DMS79 treated with DMSO at 0.1 percent for 48 hours (cell line): Measurements from ENCODE around the gene KXD1.

ENCODE experiments used
- DNase-seq: peaks from one replicate; lab custom pipeline; 2025; lab: John Stamatoyannopoulos, UW

KXD1 gene

DNA sequence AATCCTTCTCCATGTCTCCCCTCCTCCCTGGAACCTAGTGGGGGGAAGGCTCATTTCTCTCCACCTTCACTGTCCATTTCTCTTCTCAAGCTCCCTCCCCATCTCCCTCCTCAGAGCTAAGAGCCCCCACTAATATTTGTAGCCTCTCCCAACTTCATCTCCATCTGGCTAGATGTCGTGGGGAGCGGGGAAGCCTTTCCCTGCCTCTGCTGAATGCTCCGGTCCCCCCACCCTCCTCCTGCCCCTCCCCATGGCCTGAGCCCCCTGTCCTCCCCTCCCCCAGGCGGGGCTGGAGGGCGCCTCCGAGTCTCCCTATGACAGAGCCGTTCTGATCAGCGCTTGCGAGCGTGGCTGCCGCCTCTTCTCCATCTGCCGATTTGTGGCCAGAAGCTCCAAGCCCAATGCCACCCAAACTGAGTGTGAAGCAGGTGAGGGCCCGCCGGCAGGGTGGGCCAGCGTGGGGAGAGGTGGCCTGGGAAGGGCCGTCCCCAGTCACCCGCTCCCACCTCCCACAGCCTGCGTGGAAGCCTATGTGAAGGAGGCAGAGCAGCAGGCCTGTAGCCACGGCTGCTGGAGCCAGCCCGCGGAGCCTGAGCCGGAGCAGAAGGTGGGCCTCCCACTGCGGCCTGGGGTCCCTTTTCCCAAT, 56.0 kb downstream of the KXD1 start:
- DNase-seq = no peak

DNA sequence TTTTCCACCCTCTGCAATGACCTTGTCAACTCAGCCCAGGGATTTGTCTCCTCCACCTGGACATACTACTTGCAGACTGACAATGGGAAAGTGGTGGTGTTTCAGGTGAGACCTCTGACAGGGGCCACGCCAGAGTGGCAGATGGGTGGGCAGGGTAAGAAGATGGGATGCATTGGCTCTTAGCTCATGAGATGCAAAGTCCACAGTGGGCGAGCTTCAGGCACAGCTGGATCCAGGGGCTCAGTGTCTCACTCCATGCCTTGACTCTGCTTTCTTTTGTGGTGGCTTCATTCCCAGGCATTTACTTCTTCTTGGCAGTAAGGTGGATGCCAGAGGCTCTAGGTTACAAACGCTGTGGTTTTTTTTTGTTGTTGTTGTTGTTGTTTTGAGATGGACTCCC, 58.4 kb downstream of the KXD1 start:
- no peak for DNase-seq

DNA sequence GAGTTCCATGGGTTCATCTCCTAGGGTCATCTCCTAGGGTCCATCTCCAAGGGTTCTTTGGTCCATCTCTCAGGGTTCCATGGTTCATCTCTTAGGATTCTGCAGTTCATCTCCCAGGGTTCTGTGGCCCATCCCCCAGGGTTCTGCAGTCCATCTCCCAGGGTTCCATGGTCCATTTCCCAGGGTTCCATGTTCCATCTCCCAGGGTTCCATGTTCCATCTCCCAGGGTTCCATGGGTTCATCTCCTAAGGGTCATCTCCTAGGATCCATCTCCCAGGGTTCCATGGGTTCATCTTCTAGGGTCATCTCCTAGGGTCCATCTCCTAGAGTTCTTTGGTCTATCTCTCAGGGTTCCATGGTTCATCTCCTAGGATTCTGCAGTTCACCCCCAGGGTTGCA, 59.9 kb downstream of the KXD1 start:
- DNase-seq = no peak

DNA sequence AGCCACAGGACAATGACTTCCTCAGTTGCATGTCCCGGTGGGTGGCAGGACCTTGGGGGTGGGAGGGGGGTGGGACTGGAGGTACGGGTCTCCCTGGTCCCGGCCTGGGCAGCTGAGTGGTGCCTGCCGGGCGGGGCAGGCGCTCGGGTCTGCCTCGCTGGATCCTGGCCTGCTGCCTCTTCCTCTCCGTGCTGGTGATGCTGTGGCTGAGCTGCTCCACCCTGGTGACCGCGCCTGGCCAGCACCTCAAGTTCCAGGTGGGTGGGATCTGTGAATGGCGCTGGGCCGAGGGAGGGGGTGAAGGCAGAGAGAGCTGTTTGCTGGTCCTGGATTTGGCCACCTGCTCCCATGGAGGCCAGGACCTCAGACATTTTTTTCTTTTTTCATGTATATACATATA, 60.6 kb downstream of the KXD1 start:
- no peak for DNase-seq
